Activated T-cell treated with anti-CD3 and anti-CD28 coated beads for 4 hours (primary cell): ENCODE data around the gene GOLGA6L10.
"Not testable (repeated sequence)": the region's sequence is repeated elsewhere in the genome, so short reads cannot be mapped to it uniquely, and the experiment has no call there.

Experiments used
- DNase-seq: peaks from one replicate; pipeline ENCODE4 v3.0.0-alpha.2; 2020

The GOLGA6L10 gene

GRCh38 chr15:82342632-82343374, 6.5 kb downstream of the GOLGA6L10 start:
- DNase-seq, result peak; percentile 9

- DNase-seq, result not testable (repeated sequence)
Measured at GRCh38 chr15:82338573-82338972, 10.7 kb downstream of the GOLGA6L10 start.

GRCh38 chr15:82338053-82338452, 11.2 kb downstream of the GOLGA6L10 start:
- DNase-seq, result not testable (repeated sequence)

GRCh38 chr15:82337051-82337450, 12.2 kb downstream of the GOLGA6L10 start:
- not testable (repeated sequence) for DNase-seq

GRCh38 chr15:82336180-82336647, 13.1 kb downstream of the GOLGA6L10 start:
- not testable (repeated sequence) for DNase-seq

- not testable (repeated sequence) for DNase-seq
Measured at GRCh38 chr15:82335006-82335405, 14.3 kb downstream of the GOLGA6L10 start.

- not testable (repeated sequence) for DNase-seq
Measured at GRCh38 chr15:82334554-82334932, 14.7 kb downstream of the GOLGA6L10 start.

GRCh38 chr15:82333603-82334553, 15.4 kb downstream of the GOLGA6L10 start:
- DNase-seq, result not testable (repeated sequence)

- not testable (repeated sequence) for DNase-seq
Measured at GRCh38 chr15:82332711-82333602, 16.3 kb downstream of the GOLGA6L10 start.

GRCh38 chr15:82331576-82332304, 17.5 kb downstream of the GOLGA6L10 start:
- DNase-seq, result not testable (repeated sequence)

- DNase-seq, result not testable (repeated sequence)
Measured at GRCh38 chr15:82330921-82331320, 18.4 kb downstream of the GOLGA6L10 start.

GRCh38 chr15:82329039-82329438, 20.2 kb downstream of the GOLGA6L10 start:
- DNase-seq, result not testable (repeated sequence)

GRCh38 chr15:82327372-82327771, 21.9 kb downstream of the GOLGA6L10 start:
- not testable (repeated sequence) for DNase-seq

- DNase-seq, result not testable (repeated sequence)
Measured at GRCh38 chr15:82326896-82327295, 22.4 kb downstream of the GOLGA6L10 start.

GRCh38 chr15:82325646-82326045, 23.6 kb downstream of the GOLGA6L10 start:
- DNase-seq, result not testable (repeated sequence)

- DNase-seq, result not testable (repeated sequence)
Measured at GRCh38 chr15:82324831-82325230, 24.4 kb downstream of the GOLGA6L10 start.

- DNase-seq, result not testable (repeated sequence)
Measured at GRCh38 chr15:82322488-82322887, 26.8 kb downstream of the GOLGA6L10 start.

GRCh38 chr15:82320861-82321260, 28.4 kb downstream of the GOLGA6L10 start:
- DNase-seq, result not testable (repeated sequence)

GRCh38 chr15:82319522-82320278, 29.6 kb downstream of the GOLGA6L10 start:
- DNase-seq, result not testable (repeated sequence)

GRCh38 chr15:82318281-82318680, 31.0 kb downstream of the GOLGA6L10 start:
- not testable (repeated sequence) for DNase-seq

GRCh38 chr15:82317516-82317915, 31.8 kb downstream of the GOLGA6L10 start:
- not testable (repeated sequence) for DNase-seq
